HG03432 (cell line): ENCODE results near the gene PTPRD.

Experiments used
- ATAC-seq: cut with Tn5 transposase; IDR thresholded peaks from one replicate; pipeline ENCODE4 v1.9.1; 2021; ENCODE audit warnings: mild to moderate bottlenecking, moderate library complexity; ENCODE audit not compliant: unreplicated experiment

PTPRD gene

GRCh38 chr9:8599937-8600336 is 2012.9 kb downstream of the PTPRD start:
- ATAC-seq = no peak

- ATAC-seq = no peak
Measured at GRCh38 chr9:8589476-8589875, 2023.3 kb downstream of the PTPRD start.

GRCh38 chr9:8585036-8585435 is 2027.8 kb downstream of the PTPRD start:
- ATAC-seq = no peak

- ATAC-seq = no peak
Measured at GRCh38 chr9:8579661-8580060, 2033.1 kb downstream of the PTPRD start.

- ATAC-seq = no peak
Measured at GRCh38 chr9:8576741-8577140, 2036.1 kb downstream of the PTPRD start.

GRCh38 chr9:8574846-8575245 is 2038.0 kb downstream of the PTPRD start:
- no peak for ATAC-seq

- ATAC-seq = no peak
Measured at GRCh38 chr9:8572209-8572608, 2040.6 kb downstream of the PTPRD start.

GRCh38 chr9:8571643-8572042 is 2041.2 kb downstream of the PTPRD start:
- ATAC-seq = no peak

GRCh38 chr9:8570776-8571175 is 2042.0 kb downstream of the PTPRD start:
- no peak for ATAC-seq

GRCh38 chr9:8569823-8570222 is 2043.0 kb downstream of the PTPRD start:
- no peak for ATAC-seq

- no peak for ATAC-seq
Measured at GRCh38 chr9:8567963-8568579, 2044.7 kb downstream of the PTPRD start.

- ATAC-seq = no peak
Measured at GRCh38 chr9:8564960-8565359, 2047.8 kb downstream of the PTPRD start.

- ATAC-seq = no peak
Measured at GRCh38 chr9:8560560-8561525, 2052.0 kb downstream of the PTPRD start.

- ATAC-seq = no peak
Measured at GRCh38 chr9:8558176-8558575, 2054.6 kb downstream of the PTPRD start.

GRCh38 chr9:8555762-8556500 is 2056.9 kb downstream of the PTPRD start:
- ATAC-seq = no peak

GRCh38 chr9:8553444-8553843 is 2059.4 kb downstream of the PTPRD start:
- no peak for ATAC-seq

- no peak for ATAC-seq
Measured at GRCh38 chr9:8552732-8553131, 2060.1 kb downstream of the PTPRD start.

GRCh38 chr9:8549214-8549613 is 2063.6 kb downstream of the PTPRD start:
- no peak for ATAC-seq

GRCh38 chr9:8543219-8543618 is 2069.6 kb downstream of the PTPRD start:
- ATAC-seq = no peak

- no peak for ATAC-seq
Measured at GRCh38 chr9:8542537-8542936, 2070.3 kb downstream of the PTPRD start.

- no peak for ATAC-seq
Measured at GRCh38 chr9:8539681-8540197, 2073.1 kb downstream of the PTPRD start.
